Spleen (tissue), 11 donors: ENCODE measurements around the gene AP1S1. TPM values are rescaled to one million over a fixed set of nuclear protein-coding genes. Genes with fewer than 3 reads are reported as not detected.

ENCODE experiments used
- DNase-seq: peaks from one replicate; pipeline ENCODE4 v3.0.0-alpha.2; 2020
- H3K27ac ChIP-seq, 8 donors: fragments of 200-600 bp; sonication (generic) in 7 of 8; 1 replicate in 4 of 8; 2 replicates in 4 of 8; pipeline versions ENCODE4 v1.5.0 to v1.8.0; 2016 to 2021; ENCODE audit warnings: inconsistent platforms in 4 of 8, mild to moderate bottlenecking in 4 of 8, moderate library complexity in 1 of 8
- H3K27me3 ChIP-seq, 7 donors: fragments of 200-600 bp; sonication (generic) in 6 of 7; replicated peaks in 1 of 7; 1 replicate in 4 of 7; 2 replicates in 3 of 7; pipeline versions ENCODE4 v1.5.0 to v1.8.0; 2016 to 2021; ENCODE audit warnings: inconsistent platforms in 3 of 7, mild to moderate bottlenecking in 1 of 7
- H3K36me3 ChIP-seq, 6 donors: fragments of 200-600 bp; sonication (generic) in 5 of 6; 1 replicate in 4 of 6; 2 replicates in 2 of 6; pipeline versions ENCODE4 v1.5.0 to v1.8.0; 2016 to 2021; ENCODE audit warnings: inconsistent platforms in 2 of 6
- H3K4me1 ChIP-seq, 6 donors: fragments of 200-600 bp; sonication (generic) in 5 of 6; 1 replicate in 3 of 6; 2 replicates in 3 of 6; pipeline versions ENCODE4 v1.5.0 to v1.8.0; 2016 to 2021; ENCODE audit warnings: inconsistent platforms in 3 of 6
- H3K4me3 ChIP-seq, 8 donors: fragments of 200-600 bp; sonication (generic) in 7 of 8; 1 replicate in 4 of 8; 2 replicates in 4 of 8; pipeline versions ENCODE4 v1.5.0 to v1.8.0; 2016 to 2021; ENCODE audit warnings: inconsistent platforms in 4 of 8, mild to moderate bottlenecking in 4 of 8, moderate library complexity in 2 of 8
- H3K9me3 ChIP-seq, 8 donors: fragments of 200-600 bp; sonication (generic) in 7 of 8; 1 replicate in 4 of 8; 2 replicates in 4 of 8; pipeline versions ENCODE4 v1.5.0 to v1.8.0; 2016 to 2021; ENCODE audit warnings: inconsistent platforms in 4 of 8
- CTCF ChIP-seq, 11 experiments: fragments of 200-600 bp in 7 of 11; fragments of 450-650 bp in 4 of 11; sonication (generic) in 4 of 11; IDR thresholded peaks in 8 of 11; conservative IDR thresholded peaks in 3 of 11; 1 replicate in 7 of 11; 2 replicates in 4 of 11; pipeline versions ENCODE4 v1.4.0 to v1.8.0; 2016 to 2021; ENCODE audit warnings: antibody characterized with exemption in 11 of 11, inconsistent platforms in 4 of 11, mild to moderate bottlenecking in 1 of 11
- POLR2A ChIP-seq, 3 donors: fragments of 450-650 bp; IDR thresholded peaks; one replicate each; pipeline ENCODE4 v1.5.1; 2017; ENCODE audit warnings: antibody characterized with exemption in 3 of 3, mild to moderate bottlenecking in 1 of 3
- POLR2AphosphoS5 ChIP-seq, 3 donors: sonication (generic); formaldehyde crosslinking; IDR thresholded peaks; one replicate each; pipeline ENCODE4 v1.5.1; 2017; ENCODE audit warnings: antibody characterized with exemption in 3 of 3
- WGBS, 5 donors: extraction: QIAGEN DNeasy Blood & Tissue Kit in 3 of 5; methylation state at CpG; one replicate each; pipeline versions ENCODE4 v1.1.5 to v1.1.7; 2013 to 2018; 5-methylcytosine and 5-hydroxymethylcytosine counted together
- intact Hi-C: fragments of 100-400 bp; cut with DNase I; formaldehyde crosslinking; loops from one replicate; pipeline ENCODE4 v1.15.0; 2023; ENCODE audit warnings: low total_unique reads
- polyA plus RNA-seq, 3 donors: library from polyadenylated mRNA; stranded (reverse); fragments of 200-250 nt; gene quantifications; one replicate each; pipeline ENCODE4 v1.2.1, GENCODE V29; 2013
- total RNA-seq, 7 donors: library from RNA; depleted of rRNA in 3 of 7; stranded (reverse); fragments of >200 nt in 3 of 7; fragmentation: NEBNext Ultra II Directional in 4 of 7; extraction: Animal tissue kit (Norgen Biotek cat#: 25700) in 4 of 7; gene quantifications; one replicate each; pipeline versions ENCODE4 v1.1.0 to v1.2.1, GENCODE V29; 2016 to 2021
- donor health status: healthy with polysubstance abuse.
- donor health status: DM: no; HTN: no; CAD: no; lungs with moderate emphysema.
- donor health status: DM: no; HTN: no; CAD: no.
- donor health status: Bipolar disorder and iron deficiency.
- donor health status: healthy.
- donor health status: DM: no; HTN: no; CAD: no.
- donor health status: DM: yes; HTN: yes; CAD: no.

AP1S1 gene
- total and polyA plus RNA-seq, 10 donors, result 15.4 to 49.5 (median 31.0) TPM

- Histone ChIP-seq H3K9me3 (no peaks in the 10 kb centered on the region), H3K27ac (no peak overlapping the region), H3K4me3 (no peak overlapping the region), H3K27me3 (peaks cover 0 to 58% (median 0%) of the 10 kb centered on the region in 7 donors), H3K36me3 (peaks cover 0 to 33% (median 0%) of the 10 kb centered on the region in 6 donors), H3K4me1 (peaks cover 9 to 27% (median 16%) of the 10 kb centered on the region in 6 donors)
- WGBS, 5 donors, result 66 to 80% (median 73%) methylated on average over 6 of the region's 6 CpGs
- TF ChIP-seq POLR2A (IDR thresholded peaks at IDR 0.05) (no peak), POLR2AphosphoS5 (IDR thresholded peaks at IDR 0.05) (no peak), CTCF (IDR thresholded peaks at IDR 0.05 in 8 of 11, conservative IDR thresholded peaks at IDR 0.05 in 3 of 11) (no peak)
- intact Hi-C loops, result no loop called here
- DNase-seq, result no peak
Measured at GRCh38 chr7:101134399-101134980, 19.8 kb upstream of the AP1S1 start.

GRCh38 chr7:101137651-101138212 lies 16.5 kb upstream of the AP1S1 start:
- peaks cover 9 to 27% (median 16%) of the 10 kb centered on the region in 6 donors for H3K4me1 ChIP-seq
- peak overlapping the region in 4 of 8 donors; percentile 32 to 70 (median 56) for H3K27ac ChIP-seq
- H3K27me3 ChIP-seq, result peaks cover 0 to 54% (median 0%) of the 10 kb centered on the region in 7 donors
- WGBS, 5 donors, result 59 to 71% (median 69%) methylated on average over 8 to 9 of the region's 9 CpGs
- H3K4me3 ChIP-seq, result peak overlapping the region in 2 of 8 donors; percentile 1 to 43
- no peak for DNase-seq
- peaks cover 0 to 12% (median 0%) of the 10 kb centered on the region in 6 donors for H3K36me3 ChIP-seq
- intact Hi-C loops, result loop anchor here (5.0 kb wide), 1 partner anchor 40 kb away; no protein-coding TSS in a partner anchor
- no peak for TF ChIP-seq POLR2A (IDR thresholded peaks at IDR 0.05)
- no peaks in the 10 kb centered on the region for H3K9me3 ChIP-seq

GRCh38 chr7:101138213-101138870 lies 15.9 kb upstream of the AP1S1 start:
- 4 to 12% (median 5%) methylated on average over 16 of the region's 16 CpGs for WGBS, 5 donors
- peak overlapping the region in 6 of 8 donors; percentile 7 to 70 (median 38) for H3K27ac ChIP-seq
- H3K4me3 ChIP-seq, result peak overlapping the region in 2 of 8 donors; percentile 1 to 43
- intact Hi-C loops, result loop anchor here (5.0 kb wide), 1 partner anchor 41 kb away; no protein-coding TSS in a partner anchor
- H3K4me1 ChIP-seq, result peaks cover 9 to 27% (median 16%) of the 10 kb centered on the region in 6 donors
- H3K36me3 ChIP-seq, result peaks cover 0 to 9% (median 0%) of the 10 kb centered on the region in 6 donors
- H3K9me3 ChIP-seq, result no peaks in the 10 kb centered on the region
- peaks cover 0 to 56% (median 0%) of the 10 kb centered on the region in 7 donors for H3K27me3 ChIP-seq
- TF ChIP-seq CTCF (IDR thresholded peaks at IDR 0.05 in 8 of 11, conservative IDR thresholded peaks at IDR 0.05 in 3 of 11) (peak; percentile 41 to 87 (median 73)), POLR2A (IDR thresholded peaks at IDR 0.05) (no peak), POLR2AphosphoS5 (IDR thresholded peaks at IDR 0.05) (peak; percentile 37 to 72 (median 39))
- no peak for DNase-seq

- 36 to 46% (median 43%) methylated on average over 3 of the region's 3 CpGs for WGBS, 5 donors
- no peak for DNase-seq
- Histone ChIP-seq H3K36me3 (peaks cover 0 to 7% (median 0%) of the 10 kb centered on the region in 6 donors), H3K4me3 (no peak overlapping the region), H3K27me3 (peaks cover 0 to 54% (median 5%) of the 10 kb centered on the region in 7 donors), H3K27ac (no peak overlapping the region), H3K9me3 (no peaks in the 10 kb centered on the region), H3K4me1 (peaks cover 9 to 31% (median 18%) of the 10 kb centered on the region in 6 donors)
- TF ChIP-seq POLR2A (IDR thresholded peaks at IDR 0.05) (no peak), CTCF (IDR thresholded peaks at IDR 0.05 in 8 of 11, conservative IDR thresholded peaks at IDR 0.05 in 3 of 11) (no peak), POLR2AphosphoS5 (IDR thresholded peaks at IDR 0.05) (no peak)
- intact Hi-C loops, result loop anchor here (5.0 to 10.0 kb wide), 2 partner anchors 54 to 142 kb away; no protein-coding TSS in a partner anchor
Measured at GRCh38 chr7:101140339-101140699, 14.0 kb upstream of the AP1S1 start.
